Skeletal muscle tissue (tissue), 4 donors: ENCODE measurements around the gene TRIM17. TPM values are rescaled to one million over a fixed set of nuclear protein-coding genes. Genes with fewer than 3 reads are reported as not detected.
A peak's percentile ranks its signal among the peaks of the same experiment; 100 is the strongest.

Source experiments
- H3K27ac ChIP-seq: one replicate; pipeline ENCODE4 v1.7.0; 2013; ENCODE audit warnings: mild to moderate bottlenecking, low read depth, low read length, inconsistent platforms
- H3K27me3 ChIP-seq, 3 donors: one replicate each; pipeline ENCODE4 v1.7.0; 2013; ENCODE audit warnings: low read length in 3 of 3; ENCODE audit not compliant: control insufficient read depth in 3 of 3, insufficient read depth in 3 of 3
- H3K36me3 ChIP-seq, 3 donors: one replicate each; pipeline ENCODE4 v1.7.0; 2013; ENCODE audit warnings: low read length in 3 of 3; ENCODE audit not compliant: control insufficient read depth in 3 of 3, insufficient read depth in 3 of 3
- H3K4me1 ChIP-seq, 3 donors: one replicate each; pipeline ENCODE4 v1.7.0; 2013; ENCODE audit warnings: low read length in 3 of 3, mild to moderate bottlenecking in 3 of 3; ENCODE audit not compliant: control insufficient read depth in 3 of 3, insufficient read depth in 3 of 3
- H3K4me3 ChIP-seq, 3 donors: one replicate each; pipeline ENCODE4 v1.7.0; 2013; ENCODE audit warnings: low read length in 3 of 3
- H3K9ac ChIP-seq, 3 donors: one replicate each; pipeline ENCODE4 v1.7.0; 2013; ENCODE audit warnings: low read length in 3 of 3, mild to moderate bottlenecking in 3 of 3, moderate library complexity in 2 of 3, low read depth in 1 of 3
- H3K9me3 ChIP-seq, 3 donors: one replicate each; pipeline ENCODE4 v1.7.0; 2013; ENCODE audit warnings: low read length in 3 of 3; ENCODE audit not compliant: control insufficient read depth in 3 of 3
- total RNA-seq: library from RNA; depleted of rRNA; stranded (reverse); fragments of >200 nt; gene quantifications from one replicate; pipeline ENCODE4 v1.2.3, GENCODE V29; 2014
- donor health status: Osteomylitis.

TRIM17 gene
- total RNA-seq, 1 donor from 2014 or later = 0.52 TPM

DNA sequence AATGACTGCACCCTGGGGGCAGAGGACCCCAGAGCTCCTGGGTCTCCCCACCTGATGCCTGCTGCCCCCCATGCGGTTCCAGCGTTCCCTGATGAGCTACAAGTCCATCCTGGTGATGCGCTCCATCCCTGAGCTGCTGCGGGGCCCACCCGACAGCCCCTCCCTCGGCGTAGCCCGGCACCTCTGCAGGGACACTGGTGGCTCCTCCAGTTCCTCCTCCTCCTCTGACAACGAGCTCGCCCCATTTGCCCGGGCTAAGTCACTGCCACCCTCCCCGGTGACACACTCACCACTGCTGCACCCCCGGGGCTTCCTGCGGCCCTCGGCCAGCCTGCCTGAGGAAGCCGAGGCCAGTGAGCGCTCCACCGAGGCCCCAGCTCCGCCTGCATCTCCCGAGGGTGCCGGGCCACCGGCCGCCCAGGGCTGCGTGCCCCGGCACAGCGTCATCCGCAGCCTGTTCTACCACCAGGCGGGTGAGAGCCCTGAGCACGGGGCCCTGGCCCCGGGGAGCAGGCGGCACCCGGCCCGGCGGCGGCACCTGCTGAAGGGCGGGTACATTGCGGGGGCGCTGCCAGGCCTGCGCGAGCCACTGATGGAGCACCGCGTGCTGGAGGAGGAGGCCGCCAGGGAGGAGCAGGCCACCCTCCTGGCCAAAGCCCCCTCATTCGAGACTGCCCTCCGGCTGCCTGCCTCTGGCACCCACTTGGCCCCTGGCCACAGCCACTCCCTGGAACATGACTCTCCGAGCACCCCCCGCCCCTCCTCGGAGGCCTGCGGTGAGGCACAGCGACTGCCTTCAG, 45.5 kb downstream of the TRIM17 start:
- Histone ChIP-seq H3K9me3 (no peaks in the 10 kb centered on the region), H3K27ac (peak overlapping the region; percentile 74), H3K27me3 (peaks cover 0 to 2% (median 0%) of the 10 kb centered on the region in 3 donors), H3K9ac (peak overlapping the region in 1 of 3 donors; percentile 72), H3K36me3 (peaks cover 58 to 88% (median 73%) of the 10 kb centered on the region in 3 donors), H3K4me3 (no peak overlapping the region), H3K4me1 (peaks cover 42 to 100% (median 96%) of the 10 kb centered on the region in 3 donors)

DNA sequence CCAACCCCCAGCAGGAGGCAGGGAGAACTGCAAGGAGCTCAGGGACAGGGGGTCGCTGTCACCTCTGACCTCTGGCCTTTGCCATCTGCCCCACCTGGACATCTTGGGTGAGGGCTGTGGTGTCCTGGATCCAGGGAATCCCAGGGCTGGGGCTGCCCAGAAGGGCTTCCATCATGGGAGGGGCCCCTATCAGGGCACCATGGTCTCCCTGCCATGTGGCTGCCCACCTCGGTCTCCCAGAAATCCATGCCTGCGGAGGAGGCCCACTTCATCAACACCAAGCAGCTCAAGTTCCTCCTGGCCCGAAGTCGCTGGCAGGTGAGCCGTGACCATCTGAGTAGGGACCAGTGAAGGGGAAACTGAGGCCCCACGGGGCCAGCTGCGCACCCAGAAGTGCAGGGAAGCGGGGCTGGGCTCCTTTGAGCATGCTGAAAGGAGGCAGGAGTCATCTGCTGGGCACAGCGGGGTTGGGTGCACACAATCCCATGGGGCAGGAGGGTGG, 46.2 kb downstream of the TRIM17 start:
- H3K4me3 ChIP-seq = no peak overlapping the region
- peak overlapping the region; percentile 74 for H3K27ac ChIP-seq
- peaks cover 0 to 2% (median 0%) of the 10 kb centered on the region in 3 donors for H3K27me3 ChIP-seq
- peaks cover 47 to 100% (median 98%) of the 10 kb centered on the region in 3 donors for H3K4me1 ChIP-seq
- H3K36me3 ChIP-seq = peaks cover 58 to 88% (median 73%) of the 10 kb centered on the region in 3 donors
- H3K9me3 ChIP-seq = no peaks in the 10 kb centered on the region
- peak overlapping the region in 2 of 3 donors; percentile 9 to 72 for H3K9ac ChIP-seq

DNA sequence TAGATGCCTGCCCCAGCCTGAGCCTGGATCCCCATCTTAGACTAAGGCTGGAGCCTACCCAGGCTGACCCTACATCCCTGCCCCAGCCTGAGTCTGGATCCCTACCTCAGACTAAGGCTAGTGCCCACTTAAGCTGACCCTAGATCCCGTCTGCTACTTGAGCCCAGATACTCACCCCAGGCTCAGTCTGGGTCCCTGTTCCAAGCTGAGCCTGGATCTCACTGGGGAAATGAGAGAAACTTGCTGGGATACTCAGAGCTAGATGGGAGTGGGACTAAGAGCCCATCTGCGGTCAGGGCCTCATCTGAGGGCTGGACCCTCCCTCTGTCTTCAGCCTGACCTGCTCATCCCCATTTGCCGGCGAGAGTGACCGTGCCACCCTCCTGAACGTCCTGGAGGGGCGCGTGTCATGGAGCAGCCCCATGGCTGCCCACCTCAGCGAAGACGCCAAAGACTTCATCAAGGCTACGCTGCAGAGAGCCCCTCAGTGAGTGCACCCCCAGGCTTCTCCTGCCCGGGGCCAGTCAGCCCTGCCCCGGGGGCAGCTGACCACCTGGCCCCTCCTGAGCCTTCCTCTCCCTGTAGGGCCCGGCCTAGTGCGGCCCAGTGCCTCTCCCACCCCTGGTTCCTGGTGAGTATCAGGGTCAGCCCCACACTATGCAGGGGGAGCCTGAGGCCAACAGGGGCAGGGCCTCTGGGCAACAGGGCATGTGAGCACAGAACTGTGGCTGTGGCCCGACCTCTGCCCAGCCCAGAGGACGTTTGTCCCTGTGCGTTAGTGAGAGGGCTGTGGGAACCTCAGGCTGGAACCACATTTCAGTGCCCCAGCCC, 46.8 kb downstream of the TRIM17 start:
- Histone ChIP-seq H3K9ac (peak overlapping the region; percentile 9 to 72 (median 57)), H3K4me3 (peak overlapping the region in 1 of 3 donors; percentile 29), H3K27ac (peak overlapping the region; percentile 74), H3K9me3 (no peaks in the 10 kb centered on the region), H3K27me3 (peaks cover 0 to 2% (median 0%) of the 10 kb centered on the region in 3 donors), H3K4me1 (peaks cover 48 to 100% (median 98%) of the 10 kb centered on the region in 3 donors), H3K36me3 (peaks cover 59 to 87% (median 79%) of the 10 kb centered on the region in 3 donors)

DNA sequence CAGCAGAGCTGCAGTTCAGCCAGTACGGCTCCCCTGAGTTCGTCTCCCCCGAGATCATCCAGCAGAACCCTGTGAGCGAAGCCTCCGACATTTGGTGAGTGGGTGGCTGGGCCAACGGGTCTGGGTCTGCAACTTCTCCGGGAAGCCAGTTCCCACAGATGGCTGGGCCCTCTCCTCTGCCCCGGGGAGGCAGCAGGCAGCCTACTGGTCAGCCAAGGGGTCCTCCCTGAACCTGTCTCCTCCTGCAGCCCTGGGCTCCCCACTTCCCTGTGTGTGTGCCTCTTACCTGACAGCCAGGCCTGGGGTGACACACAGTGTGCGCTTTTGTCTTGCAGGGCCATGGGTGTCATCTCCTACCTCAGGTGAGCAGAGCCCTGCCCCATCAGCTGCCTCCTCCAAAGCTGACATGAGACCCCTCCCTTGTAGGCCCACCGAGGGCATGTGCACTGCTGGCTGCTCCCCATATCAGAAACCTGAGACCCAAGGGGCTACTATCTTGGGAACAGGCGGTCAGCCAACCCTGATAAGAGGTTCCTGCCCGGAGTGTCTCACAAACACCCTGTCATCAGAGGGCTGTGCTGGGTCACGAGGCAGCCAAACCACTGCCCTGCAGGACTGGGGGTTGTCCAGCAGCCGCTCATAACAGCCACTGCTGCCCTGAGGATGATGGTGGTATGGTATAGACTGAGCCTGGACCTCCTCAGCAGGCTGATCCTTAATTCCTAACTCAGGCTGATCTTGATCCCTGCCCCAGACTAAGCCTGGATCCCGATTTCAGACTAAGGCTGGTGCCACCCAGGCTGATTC, 47.7 kb downstream of the TRIM17 start:
- peak overlapping the region in 2 of 3 donors; percentile 57 to 72 for H3K9ac ChIP-seq
- peaks cover 0 to 2% (median 0%) of the 10 kb centered on the region in 3 donors for H3K27me3 ChIP-seq
- H3K4me3 ChIP-seq = peak overlapping the region in 1 of 3 donors; percentile 29
- H3K27ac ChIP-seq = peak overlapping the region; percentile 74
- H3K4me1 ChIP-seq = peaks cover 46 to 100% (median 98%) of the 10 kb centered on the region in 3 donors
- peaks cover 66 to 89% (median 80%) of the 10 kb centered on the region in 3 donors for H3K36me3 ChIP-seq
- no peaks in the 10 kb centered on the region for H3K9me3 ChIP-seq

DNA sequence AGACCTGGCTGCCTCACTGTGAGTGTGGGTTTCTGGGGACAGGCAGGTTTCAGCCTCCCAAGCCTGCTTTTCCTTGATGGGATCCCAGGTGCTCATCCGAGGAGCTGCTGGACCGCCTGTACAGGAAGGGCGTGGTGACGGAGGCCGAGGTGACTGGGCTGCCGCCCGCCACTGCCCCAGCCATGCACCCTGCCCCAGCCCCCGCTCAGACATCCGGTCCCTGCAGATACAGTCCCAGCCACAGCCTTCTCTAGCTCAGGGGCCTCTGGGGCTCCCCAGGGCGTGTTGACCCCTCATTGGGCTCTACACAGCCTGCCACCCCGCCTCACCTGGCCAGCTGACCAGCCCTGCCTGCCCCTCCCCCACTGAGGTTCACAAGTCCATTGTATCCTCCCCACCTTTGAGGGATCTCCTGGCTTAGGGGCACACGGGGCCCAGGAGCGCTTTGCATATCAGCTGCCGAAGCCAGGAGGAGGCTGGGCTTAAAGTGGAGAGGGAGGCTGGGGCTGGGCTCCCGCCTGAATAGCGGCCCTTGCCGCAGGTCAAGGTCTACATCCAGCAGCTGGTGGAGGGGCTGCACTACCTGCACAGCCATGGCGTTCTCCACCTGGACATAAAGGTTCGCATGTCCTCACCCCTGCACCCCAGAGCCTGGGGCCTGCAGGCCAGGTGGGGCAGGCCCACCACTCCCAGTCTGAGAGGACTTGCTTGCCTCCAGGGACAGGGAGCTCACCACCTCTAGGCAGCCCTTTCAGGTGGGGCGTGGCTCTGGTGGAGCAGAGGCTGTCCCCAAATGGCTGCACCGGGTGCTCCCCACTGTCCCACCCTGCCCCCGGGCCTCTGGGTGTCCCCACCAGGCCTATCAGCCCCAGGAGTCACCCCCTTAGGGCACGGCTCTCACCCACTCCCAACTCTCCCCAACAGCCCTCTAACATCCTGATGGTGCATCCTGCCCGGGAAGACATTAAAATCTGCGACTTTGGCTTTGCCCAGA, 48.6 kb downstream of the TRIM17 start:
- Histone ChIP-seq H3K9ac (peak overlapping the region in 1 of 3 donors; percentile 72), H3K27me3 (peaks cover 0 to 2% (median 0%) of the 10 kb centered on the region in 3 donors), H3K4me3 (peak overlapping the region in 1 of 3 donors; percentile 13), H3K36me3 (peaks cover 63 to 84% (median 77%) of the 10 kb centered on the region in 3 donors), H3K4me1 (peaks cover 46 to 98% (median 93%) of the 10 kb centered on the region in 3 donors), H3K27ac (peak overlapping the region; percentile 74), H3K9me3 (no peaks in the 10 kb centered on the region)

DNA sequence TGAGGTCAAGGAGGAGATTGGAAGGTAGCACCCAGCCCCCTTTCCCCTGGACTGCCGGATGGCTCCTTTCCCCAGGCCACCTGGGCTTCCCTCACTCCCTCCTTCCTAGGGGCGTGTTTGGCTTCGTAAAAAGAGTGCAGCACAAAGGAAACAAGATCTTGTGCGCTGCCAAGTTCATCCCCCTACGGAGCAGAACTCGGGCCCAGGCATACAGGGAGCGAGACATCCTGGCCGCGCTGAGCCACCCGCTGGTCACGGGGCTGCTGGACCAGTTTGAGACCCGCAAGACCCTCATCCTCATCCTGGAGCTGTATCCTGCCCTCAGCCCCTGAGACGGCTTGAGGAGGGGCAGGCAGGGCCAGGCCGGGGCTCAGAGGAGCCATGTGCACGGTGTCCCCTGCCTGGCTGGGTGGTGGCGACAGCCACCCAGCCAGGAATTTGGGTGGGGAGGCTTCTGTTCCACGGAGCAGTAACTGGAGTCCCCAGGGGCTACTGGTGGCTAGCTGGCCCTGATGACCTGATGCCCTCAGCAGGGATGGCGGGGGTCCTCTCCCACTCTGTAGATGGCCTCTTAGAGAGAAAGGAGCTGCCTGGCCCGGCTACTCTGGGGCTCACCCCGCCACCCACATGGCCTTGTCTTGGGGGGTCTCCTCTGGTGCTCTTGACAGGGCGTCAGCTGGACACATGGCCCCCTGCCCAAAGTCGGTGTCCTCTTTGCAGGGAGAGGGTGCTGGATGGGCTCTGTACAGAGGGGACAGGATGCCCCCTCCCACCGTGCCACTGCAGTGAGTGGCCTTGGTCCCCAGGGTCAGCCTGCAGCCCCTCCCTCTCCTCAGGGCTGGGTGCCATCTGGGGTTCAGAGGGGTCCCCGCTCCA, 49.6 kb downstream of the TRIM17 start:
- H3K4me3 ChIP-seq = no peak overlapping the region
- peak overlapping the region in 1 of 3 donors; percentile 54 for H3K9ac ChIP-seq
- peaks cover 0 to 2% (median 0%) of the 10 kb centered on the region in 3 donors for H3K27me3 ChIP-seq
- peaks cover 64 to 82% (median 73%) of the 10 kb centered on the region in 3 donors for H3K36me3 ChIP-seq
- no peaks in the 10 kb centered on the region for H3K9me3 ChIP-seq
- H3K27ac ChIP-seq = peak overlapping the region; percentile 7
- H3K4me1 ChIP-seq = peaks cover 44 to 93% (median 90%) of the 10 kb centered on the region in 3 donors

DNA sequence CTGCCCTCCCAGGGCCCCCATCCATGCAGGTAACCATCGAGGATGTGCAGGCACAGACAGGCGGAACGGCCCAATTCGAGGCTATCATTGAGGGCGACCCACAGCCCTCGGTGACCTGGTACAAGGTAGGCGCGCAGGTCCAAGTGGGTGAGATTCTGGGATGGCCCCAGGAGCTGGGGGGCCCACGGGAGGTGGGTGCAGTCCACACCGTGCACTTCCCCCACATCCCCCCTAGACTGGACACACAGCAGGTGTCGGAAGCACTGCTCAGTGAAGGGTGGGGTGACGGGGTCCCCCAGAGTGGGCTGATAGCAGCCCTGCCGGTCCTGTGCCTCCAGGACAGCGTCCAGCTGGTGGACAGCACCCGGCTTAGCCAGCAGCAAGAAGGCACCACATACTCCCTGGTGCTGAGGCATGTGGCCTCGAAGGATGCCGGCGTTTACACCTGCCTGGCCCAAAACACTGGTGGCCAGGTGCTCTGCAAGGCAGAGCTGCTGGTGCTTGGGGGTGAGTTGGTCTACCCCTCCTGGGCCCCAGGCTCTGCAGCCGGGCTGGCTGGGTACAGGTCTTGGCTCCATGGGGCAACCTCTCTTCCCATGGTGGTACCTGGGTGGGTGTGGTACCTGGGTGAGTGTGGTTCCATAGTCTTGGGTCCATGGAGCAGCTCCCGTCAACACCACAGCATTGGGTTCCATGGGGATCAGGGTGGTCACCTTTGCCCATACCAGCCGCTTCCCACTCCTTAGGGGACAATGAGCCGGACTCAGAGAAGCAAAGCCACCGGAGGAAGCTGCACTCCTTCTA, 50.4 kb downstream of the TRIM17 start:
- peak overlapping the region; percentile 7 for H3K27ac ChIP-seq
- peak overlapping the region in 1 of 3 donors; percentile 54 for H3K9ac ChIP-seq
- peaks cover 63 to 82% (median 73%) of the 10 kb centered on the region in 3 donors for H3K36me3 ChIP-seq
- H3K27me3 ChIP-seq = peaks cover 0 to 2% (median 0%) of the 10 kb centered on the region in 3 donors
- H3K4me3 ChIP-seq = no peak overlapping the region
- no peaks in the 10 kb centered on the region for H3K9me3 ChIP-seq
- peaks cover 43 to 90% (median 85%) of the 10 kb centered on the region in 3 donors for H3K4me1 ChIP-seq
